GM19023 (cell line): Measurements from ENCODE around the gene KCNQ5.

Source experiments
- ATAC-seq: cut with Tn5 transposase; IDR thresholded peaks from one replicate; pipeline ENCODE4 v1.9.1; 2021; ENCODE audit warnings: mild to moderate bottlenecking, moderate library complexity; ENCODE audit not compliant: unreplicated experiment

Gene KCNQ5

GRCh38 chr6:73042892-73043291 is 421.0 kb downstream of the KCNQ5 start:
- ATAC-seq = no peak

- no peak for ATAC-seq
These were observed 421.6 kb downstream of the KCNQ5 start for GRCh38 chr6:73043446-73043845.

GRCh38 chr6:73045609-73046008 is 423.7 kb downstream of the KCNQ5 start:
- no peak for ATAC-seq

GRCh38 chr6:73047801-73048200 is 425.9 kb downstream of the KCNQ5 start:
- ATAC-seq = no peak

GRCh38 chr6:73049971-73050594 is 428.2 kb downstream of the KCNQ5 start:
- no peak for ATAC-seq

- no peak for ATAC-seq
These were observed 428.8 kb downstream of the KCNQ5 start for GRCh38 chr6:73050706-73051105.

GRCh38 chr6:73051147-73051546 is 429.3 kb downstream of the KCNQ5 start:
- ATAC-seq = no peak

- ATAC-seq = no peak
These were observed 433.1 kb downstream of the KCNQ5 start for GRCh38 chr6:73054958-73055357.

- ATAC-seq = no peak
These were observed 436.9 kb downstream of the KCNQ5 start for GRCh38 chr6:73058736-73059135.

- ATAC-seq = no peak
These were observed 440.3 kb downstream of the KCNQ5 start for GRCh38 chr6:73062130-73062529.

GRCh38 chr6:73062837-73063236 is 441.0 kb downstream of the KCNQ5 start:
- ATAC-seq = no peak

- no peak for ATAC-seq
These were observed 442.4 kb downstream of the KCNQ5 start for GRCh38 chr6:73064266-73064665.

GRCh38 chr6:73073238-73073637 is 451.4 kb downstream of the KCNQ5 start:
- ATAC-seq = no peak

- ATAC-seq = no peak
These were observed 452.3 kb downstream of the KCNQ5 start for GRCh38 chr6:73074175-73074574.

- no peak for ATAC-seq
These were observed 454.5 kb downstream of the KCNQ5 start for GRCh38 chr6:73076211-73076954.

- ATAC-seq = no peak
These were observed 456.5 kb downstream of the KCNQ5 start for GRCh38 chr6:73078333-73078862.

- ATAC-seq = no peak
These were observed 457.2 kb downstream of the KCNQ5 start for GRCh38 chr6:73078908-73079610.

GRCh38 chr6:73079611-73079955 is 457.7 kb downstream of the KCNQ5 start:
- ATAC-seq = no peak

- ATAC-seq = no peak
These were observed 458.1 kb downstream of the KCNQ5 start for GRCh38 chr6:73079978-73080377.

- no peak for ATAC-seq
These were observed 460.1 kb downstream of the KCNQ5 start for GRCh38 chr6:73081955-73082354.

GRCh38 chr6:73083886-73084285 is 462.0 kb downstream of the KCNQ5 start:
- no peak for ATAC-seq

- peak; percentile 50 for ATAC-seq
These were observed 463.6 kb downstream of the KCNQ5 start for GRCh38 chr6:73085443-73085871.
